ENCODE results near the gene CCL16. TPM values are rescaled to one million over a fixed set of nuclear protein-coding genes. Genes with fewer than 3 reads are reported as not detected.
A peak's percentile ranks its signal among the peaks of the same experiment; 100 is the strongest.

CCL16 gene
- total RNA-seq, 6 donors from 2014 or later: 0.20 to 0.61 TPM; not detected in 4

DNA sequence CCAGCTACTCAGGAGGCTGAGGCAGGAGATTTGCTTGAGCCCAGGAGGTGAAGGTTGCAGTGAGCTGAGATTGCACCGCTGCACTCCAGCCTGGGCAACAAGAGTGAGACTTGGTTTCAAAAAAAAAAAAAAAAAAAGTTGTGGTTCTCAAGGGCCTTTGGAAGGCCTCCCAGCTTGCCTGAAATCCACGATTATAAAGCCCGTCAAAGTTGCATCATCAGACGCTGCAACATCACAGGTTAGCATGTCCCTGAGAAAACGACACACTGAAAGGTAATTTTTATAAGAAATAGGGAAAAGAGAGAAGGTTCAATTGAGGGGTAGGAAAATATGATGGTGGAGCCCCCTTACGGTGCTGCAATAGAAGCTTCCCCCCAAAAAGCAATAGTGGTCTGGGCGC, 33.2 kb downstream of the CCL16 start:
- Histone ChIP-seq H3K4me1 (peaks cover 0 to 5% (median 2%) of the 10 kb centered on the region in 4 donors), H3K36me3 (no peaks in the 10 kb centered on the region), H3K27ac (no peak overlapping the region), H3K4me3 (no peak overlapping the region), H3K27me3 (no peaks in the 10 kb centered on the region), H3K9me3 (no peaks in the 10 kb centered on the region)
- WGBS, 2 donors: 80 to 81% methylated on average over 7 of the region's 7 CpGs
- no peak for DNase-seq
- no peak for ATAC-seq (ENCODE audit: low FRiP score in 2 of 2)
- TF ChIP-seq, protein P1, sequence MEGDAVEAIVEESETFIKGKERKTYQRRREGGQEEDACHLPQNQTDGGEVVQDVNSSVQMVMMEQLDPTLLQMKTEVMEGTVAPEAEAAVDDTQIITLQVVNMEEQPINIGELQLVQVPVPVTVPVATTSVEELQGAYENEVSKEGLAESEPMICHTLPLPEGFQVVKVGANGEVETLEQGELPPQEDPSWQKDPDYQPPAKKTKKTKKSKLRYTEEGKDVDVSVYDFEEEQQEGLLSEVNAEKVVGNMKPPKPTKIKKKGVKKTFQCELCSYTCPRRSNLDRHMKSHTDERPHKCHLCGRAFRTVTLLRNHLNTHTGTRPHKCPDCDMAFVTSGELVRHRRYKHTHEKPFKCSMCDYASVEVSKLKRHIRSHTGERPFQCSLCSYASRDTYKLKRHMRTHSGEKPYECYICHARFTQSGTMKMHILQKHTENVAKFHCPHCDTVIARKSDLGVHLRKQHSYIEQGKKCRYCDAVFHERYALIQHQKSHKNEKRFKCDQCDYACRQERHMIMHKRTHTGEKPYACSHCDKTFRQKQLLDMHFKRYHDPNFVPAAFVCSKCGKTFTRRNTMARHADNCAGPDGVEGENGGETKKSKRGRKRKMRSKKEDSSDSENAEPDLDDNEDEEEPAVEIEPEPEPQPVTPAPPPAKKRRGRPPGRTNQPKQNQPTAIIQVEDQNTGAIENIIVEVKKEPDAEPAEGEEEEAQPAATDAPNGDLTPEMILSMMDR (IDR thresholded peaks at IDR 0.05): no peak
- TF ChIP-seq EP300 (IDR thresholded peaks at IDR 0.05) (no peak), POLR2AphosphoS5 (IDR thresholded peaks at IDR 0.05) (no peak), POLR2A (IDR thresholded peaks at IDR 0.05) (no peak)

DNA sequence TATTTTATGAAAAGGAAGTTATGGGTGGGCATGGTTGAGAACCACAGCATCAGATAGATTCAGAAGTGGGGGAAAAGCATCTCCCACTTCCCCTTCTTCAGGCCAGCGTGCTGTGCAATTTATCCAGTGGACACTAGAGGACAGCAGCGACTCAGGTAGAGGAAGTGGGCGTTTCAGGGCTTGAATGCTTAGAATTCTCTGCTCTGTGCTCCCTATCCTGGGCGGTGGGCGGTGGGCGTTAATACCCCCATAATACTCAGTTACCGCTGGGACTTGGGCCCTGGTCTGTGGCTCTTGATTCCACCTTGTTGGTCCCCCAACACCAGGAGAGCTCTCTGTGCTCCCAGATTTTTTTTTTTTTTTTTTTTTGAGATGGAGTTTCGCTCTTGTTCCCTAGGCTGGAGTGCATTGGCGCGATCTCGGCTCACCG, 34.1 kb downstream of the CCL16 start:
- H3K4me1 ChIP-seq: peaks cover 0 to 5% (median 2%) of the 10 kb centered on the region in 4 donors
- peak overlapping the region in 1 of 4 donors; percentile 15 for H3K4me3 ChIP-seq
- WGBS, 2 donors: 29 to 32% methylated on average over 11 to 12 of the region's 12 CpGs
- H3K9me3 ChIP-seq: no peaks in the 10 kb centered on the region
- DNase-seq (no peak), ATAC-seq (ENCODE audit: low FRiP score in 2 of 2) (peak; percentile 38 to 72)
- H3K27me3 ChIP-seq: no peaks in the 10 kb centered on the region
- no peak for TF ChIP-seq POLR2A (IDR thresholded peaks at IDR 0.05)
- TF ChIP-seq, protein P1 (IDR thresholded peaks at IDR 0.05): peak; percentile 50 to 80 (median 62)
- no peaks in the 10 kb centered on the region for H3K36me3 ChIP-seq
- no peak overlapping the region for H3K27ac ChIP-seq

DNA sequence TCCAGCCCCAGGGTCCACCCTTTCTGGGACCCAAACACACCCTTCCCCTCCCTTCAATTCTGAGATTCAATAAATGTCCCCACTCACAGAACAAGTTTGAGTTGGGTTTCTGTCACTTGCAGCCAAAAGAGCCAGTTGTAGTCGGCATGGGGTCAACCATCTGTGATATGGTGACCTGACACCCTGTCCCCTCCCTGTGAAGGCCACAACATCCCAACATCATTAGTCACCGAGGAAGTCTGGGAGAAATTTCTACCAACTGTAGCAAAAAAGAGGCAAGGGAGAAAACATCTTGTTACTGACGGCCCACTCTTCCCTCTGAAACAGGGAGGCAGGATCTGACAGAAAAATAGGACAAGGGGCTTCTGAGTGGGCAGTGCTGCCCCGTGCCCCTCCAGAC, 37.1 kb downstream of the CCL16 start:
- peaks cover 0 to 5% (median 2%) of the 10 kb centered on the region in 4 donors for H3K4me1 ChIP-seq
- H3K36me3 ChIP-seq: no peaks in the 10 kb centered on the region
- H3K9me3 ChIP-seq: no peaks in the 10 kb centered on the region
- H3K27me3 ChIP-seq: no peaks in the 10 kb centered on the region
- no peak for DNase-seq
- H3K4me3 ChIP-seq: no peak overlapping the region
- TF ChIP-seq EP300 (IDR thresholded peaks at IDR 0.05) (no peak), POLR2AphosphoS5 (IDR thresholded peaks at IDR 0.05) (no peak), POLR2A (IDR thresholded peaks at IDR 0.05) (no peak)
- TF ChIP-seq, protein P1 (IDR thresholded peaks at IDR 0.05): no peak
- WGBS, 2 donors: 81 to 82% methylated on average over 4 of the region's 4 CpGs
- H3K27ac ChIP-seq: no peak overlapping the region
- no peak for ATAC-seq (ENCODE audit: low FRiP score in 2 of 2)

DNA sequence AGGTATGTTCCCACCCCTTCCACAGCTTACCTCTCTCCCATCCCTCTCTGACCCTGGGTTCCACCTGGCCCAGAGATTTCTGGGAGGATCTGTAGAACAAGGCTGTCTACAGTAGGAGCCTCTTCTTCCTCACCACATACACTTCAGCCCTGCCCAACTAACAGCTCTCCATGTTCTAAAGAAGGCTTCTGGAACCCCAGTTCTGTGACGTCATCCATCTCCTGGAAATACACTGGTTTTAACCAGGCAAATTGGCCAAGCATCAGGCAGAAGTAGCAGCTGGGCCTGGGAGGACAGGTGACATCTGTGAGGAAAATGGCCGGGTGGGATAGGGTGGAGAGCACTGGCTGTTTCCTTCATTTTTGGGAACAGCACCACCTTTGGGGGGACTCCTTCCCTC, 37.8 kb downstream of the CCL16 start, which contains the start of gene LYZL6:
Gene LYZL6, minus strand, starts transcription at position 177 of the 400 bp plus-strand sequence. CDS start 4,357 bp downstream, outside the sequence.
- DNase-seq: no peak
- WGBS, 2 donors: 88 to 95% methylated on average over 2 of the region's 2 CpGs

More for the DNA sequence above, 37.8 kb downstream of the CCL16 start, which contains the start of gene LYZL6:
- Histone ChIP-seq H3K4me1 (peaks cover 0 to 5% (median 2%) of the 10 kb centered on the region in 4 donors), H3K27me3 (no peaks in the 10 kb centered on the region), H3K9me3 (no peaks in the 10 kb centered on the region), H3K36me3 (no peaks in the 10 kb centered on the region), H3K4me3 (no peak within 1 kb of the TSS), H3K27ac (no peak within 1 kb of the TSS)
- TF ChIP-seq, protein P1 (IDR thresholded peaks at IDR 0.05): no peak
- TF ChIP-seq POLR2AphosphoS5 (IDR thresholded peaks at IDR 0.05): no peak
- TF ChIP-seq POLR2A (IDR thresholded peaks at IDR 0.05): no peak
- no peak for TF ChIP-seq EP300 (IDR thresholded peaks at IDR 0.05)
- ATAC-seq (ENCODE audit: low FRiP score in 2 of 2): no peak

Data from upper lobe of left lung (tissue), 6 donors.